NCI-H345 treated with DMSO at 0.1 percent for 48 hours (cell line): Measurements from ENCODE around the gene KCNMA1.
"Not testable (repeated sequence)": the region's sequence is repeated elsewhere in the genome, so short reads cannot be mapped to it uniquely, and the experiment has no call there.

Experiments used
- DNase-seq: peaks from one replicate; lab custom pipeline; 2025; ENCODE audit not compliant: unreplicated experiment; lab: John Stamatoyannopoulos, UW

The KCNMA1 gene

DNA sequence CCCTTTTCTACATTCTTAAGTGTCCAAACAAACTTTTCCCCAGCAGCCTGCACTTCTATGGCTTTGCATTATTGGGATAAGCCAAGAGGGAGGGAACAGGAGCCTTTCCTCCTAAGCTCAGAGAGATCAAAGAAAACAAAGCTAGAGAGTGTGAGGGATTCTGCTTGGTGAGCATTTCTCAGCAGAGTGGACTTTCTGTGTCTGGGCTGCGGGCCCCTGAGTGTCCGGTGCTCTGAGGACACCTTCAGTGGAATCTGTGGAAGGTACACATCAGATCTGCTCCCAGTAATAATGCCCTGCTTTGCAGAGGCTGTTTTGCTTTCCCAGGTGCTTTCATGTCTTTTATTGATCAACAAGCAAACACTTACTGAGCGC lies 50.2 kb downstream of the KCNMA1 start:
- no peak for DNase-seq

GRCh38 chr10:77586719-77587415 lies 50.7 kb downstream of the KCNMA1 start:
- no peak for DNase-seq

DNA sequence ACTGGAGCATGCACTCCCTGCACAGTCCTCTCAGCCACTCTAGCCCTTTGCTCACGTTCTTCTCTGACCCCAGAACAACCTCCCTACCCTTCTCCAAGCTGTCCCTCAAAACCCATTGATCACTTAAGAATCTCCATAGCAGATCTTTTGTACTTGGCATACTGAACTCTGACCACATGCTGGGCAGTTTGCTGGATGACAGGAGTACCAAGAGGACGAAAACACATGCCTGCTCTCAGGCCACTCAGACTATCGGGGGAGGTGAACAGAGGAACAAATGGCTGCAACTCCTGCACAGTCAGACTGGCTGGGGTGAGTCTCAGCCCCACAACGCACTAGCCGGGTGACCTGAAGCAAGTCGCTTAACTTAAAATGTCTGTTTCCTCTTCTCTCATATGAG lies 52.7 kb downstream of the KCNMA1 start:
- DNase-seq: no peak

DNA sequence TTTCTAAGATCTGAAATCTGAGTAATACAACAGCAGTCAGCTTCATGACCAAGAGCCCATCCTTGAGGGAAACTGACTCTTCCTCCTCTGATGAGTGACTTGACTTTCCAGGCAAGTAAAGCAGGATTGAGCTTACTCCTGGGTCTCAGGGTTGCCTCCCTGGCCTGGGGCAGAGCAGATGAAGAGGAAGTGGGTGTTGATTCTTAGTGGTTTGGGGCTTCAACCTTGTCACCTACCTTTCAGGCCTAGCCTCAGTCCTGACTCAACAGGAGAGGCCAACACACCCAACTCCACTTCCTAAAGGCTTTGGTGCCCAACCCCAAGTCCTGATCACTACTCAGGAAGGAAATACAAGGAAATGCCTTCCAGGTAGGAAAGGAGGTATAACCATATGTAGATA lies 54.1 kb downstream of the KCNMA1 start:
- no peak for DNase-seq

GRCh38 chr10:77582710-77583115 lies 54.9 kb downstream of the KCNMA1 start:
- DNase-seq: no peak

- DNase-seq: no peak
These were observed 55.9 kb downstream of the KCNMA1 start for GRCh38 chr10:77581738-77582137.

GRCh38 chr10:77580482-77580881 lies 57.1 kb downstream of the KCNMA1 start:
- DNase-seq: no peak

GRCh38 chr10:77578583-77579227 lies 58.9 kb downstream of the KCNMA1 start:
- DNase-seq: no peak

DNA sequence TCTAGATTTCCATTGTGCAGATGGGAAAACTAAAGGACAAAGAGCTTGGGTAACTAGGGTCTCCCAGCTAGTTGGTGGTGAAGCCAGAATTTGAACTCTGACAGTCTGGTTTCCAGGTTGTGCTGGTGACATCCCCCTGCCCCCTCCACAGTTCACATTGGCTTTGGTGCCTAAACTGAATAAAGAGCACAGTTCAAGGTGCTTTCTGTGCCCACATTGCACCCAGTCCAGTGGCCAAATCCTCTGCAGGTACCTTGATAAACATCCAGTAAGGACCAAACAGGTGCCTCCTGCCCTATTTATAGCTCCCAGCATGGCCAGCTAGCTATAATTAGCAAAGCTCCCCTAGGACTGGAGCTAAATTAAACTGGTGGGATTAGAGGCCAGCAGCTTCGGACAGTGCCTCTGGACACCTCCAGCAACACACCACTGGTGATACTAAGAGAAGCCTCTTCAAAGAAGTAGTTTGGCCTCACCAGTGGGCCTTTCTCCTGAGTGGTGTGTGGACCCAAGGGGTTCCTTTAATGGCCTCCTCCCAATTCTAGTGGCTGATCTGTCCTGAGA lies 59.9 kb downstream of the KCNMA1 start:
- no peak for DNase-seq

- DNase-seq: no peak
These were observed 61.1 kb downstream of the KCNMA1 start for GRCh38 chr10:77576444-77577032.

GRCh38 chr10:77576007-77576367 lies 61.6 kb downstream of the KCNMA1 start:
- DNase-seq: no peak

- DNase-seq: peak; percentile 40
These were observed 62.2 kb downstream of the KCNMA1 start for GRCh38 chr10:77575271-77576006.

GRCh38 chr10:77574438-77574837 lies 63.2 kb downstream of the KCNMA1 start:
- no peak for DNase-seq

DNA sequence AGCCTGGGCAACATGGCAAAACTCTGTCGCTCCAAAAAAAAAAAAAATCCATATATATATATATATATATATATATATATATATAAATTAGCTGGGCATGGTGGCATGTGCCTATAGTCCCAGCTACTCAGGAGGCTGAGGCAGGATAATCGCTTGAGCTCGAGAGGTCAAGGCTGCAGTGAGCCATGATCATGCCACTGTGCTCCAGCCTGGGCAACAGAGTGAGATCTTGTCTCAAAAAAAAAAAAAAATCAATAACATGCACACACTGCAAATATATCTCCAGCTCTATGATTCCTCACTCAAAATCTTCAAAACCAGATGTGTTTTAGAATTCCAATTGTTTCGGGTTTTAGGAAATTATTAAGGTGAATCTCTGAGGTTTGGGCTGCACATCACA lies 65.1 kb downstream of the KCNMA1 start:
- DNase-seq: not testable (repeated sequence)

DNA sequence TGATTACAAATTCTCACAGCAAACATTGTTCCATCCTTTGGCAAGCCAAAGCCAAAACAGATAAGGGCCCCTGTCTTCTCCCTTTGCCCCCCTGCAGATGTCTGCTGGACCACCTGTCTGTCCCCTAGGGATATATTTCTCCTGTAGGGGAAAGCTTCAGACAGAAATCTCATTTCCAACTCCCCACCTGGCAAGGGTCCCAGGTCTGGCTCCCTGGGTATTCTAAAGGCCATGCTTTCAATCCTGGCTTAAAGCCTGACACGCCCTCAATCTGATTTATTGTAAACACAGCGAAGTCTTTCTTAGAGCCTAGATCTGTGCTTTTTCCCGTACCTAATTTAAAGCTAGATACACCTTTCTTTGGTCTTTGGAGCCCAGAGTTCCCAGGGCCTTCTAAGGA lies 66.1 kb downstream of the KCNMA1 start:
- peak; percentile 77 for DNase-seq

DNA sequence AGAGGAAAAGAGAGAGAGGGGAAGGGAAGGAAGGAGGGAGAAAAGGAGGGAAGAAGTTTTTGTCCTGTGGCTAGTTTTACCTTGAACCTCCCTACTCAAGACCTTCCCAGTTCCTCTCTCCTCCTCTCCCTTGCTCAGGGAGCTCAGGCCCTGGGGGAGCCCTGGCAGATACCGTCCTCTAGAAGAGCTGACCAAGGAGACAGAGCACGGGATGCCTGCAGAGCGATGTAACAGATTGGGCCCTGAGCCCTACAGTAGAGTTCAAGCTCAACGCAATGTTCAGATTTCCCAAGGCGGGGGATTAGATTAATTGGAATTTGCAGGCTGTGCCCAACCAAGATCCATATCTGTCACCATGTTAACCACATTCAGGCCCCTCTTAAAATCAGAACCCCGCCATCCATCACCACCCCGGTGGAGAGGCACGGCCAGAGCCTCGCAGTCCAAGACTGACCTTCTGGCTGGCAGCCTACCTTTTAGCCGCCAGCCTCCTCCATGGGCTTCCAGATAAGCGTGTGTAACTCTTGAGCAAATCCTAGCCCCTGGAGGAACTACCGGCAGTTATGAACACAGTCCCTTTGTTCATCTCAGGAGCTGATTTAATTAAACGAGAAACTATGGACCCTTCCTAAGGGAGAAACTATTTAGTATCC lies 70.6 kb downstream of the KCNMA1 start:
- no peak for DNase-seq

DNA sequence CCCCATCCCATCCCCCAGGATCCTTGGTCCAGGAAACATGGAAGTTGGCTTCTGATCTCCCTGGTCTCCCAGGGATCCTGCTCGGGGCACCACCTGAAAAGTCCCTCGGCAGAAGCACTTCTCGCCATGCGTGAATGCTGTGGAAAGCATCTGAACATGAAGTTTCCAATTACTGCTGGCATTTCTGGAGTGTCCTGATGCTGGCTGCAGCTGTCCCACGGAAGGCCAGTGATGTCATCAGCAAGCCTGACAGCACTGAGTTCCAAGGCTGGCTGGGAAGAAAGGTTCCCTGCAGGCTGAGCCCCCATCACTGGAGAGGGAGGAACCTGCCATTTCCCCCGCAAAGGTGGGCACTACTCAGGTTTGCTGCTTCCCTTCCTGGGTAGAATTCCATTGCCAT lies 71.4 kb downstream of the KCNMA1 start:
- no peak for DNase-seq

- DNase-seq: no peak
These were observed 72.0 kb downstream of the KCNMA1 start for GRCh38 chr10:77565590-77566023.

DNA sequence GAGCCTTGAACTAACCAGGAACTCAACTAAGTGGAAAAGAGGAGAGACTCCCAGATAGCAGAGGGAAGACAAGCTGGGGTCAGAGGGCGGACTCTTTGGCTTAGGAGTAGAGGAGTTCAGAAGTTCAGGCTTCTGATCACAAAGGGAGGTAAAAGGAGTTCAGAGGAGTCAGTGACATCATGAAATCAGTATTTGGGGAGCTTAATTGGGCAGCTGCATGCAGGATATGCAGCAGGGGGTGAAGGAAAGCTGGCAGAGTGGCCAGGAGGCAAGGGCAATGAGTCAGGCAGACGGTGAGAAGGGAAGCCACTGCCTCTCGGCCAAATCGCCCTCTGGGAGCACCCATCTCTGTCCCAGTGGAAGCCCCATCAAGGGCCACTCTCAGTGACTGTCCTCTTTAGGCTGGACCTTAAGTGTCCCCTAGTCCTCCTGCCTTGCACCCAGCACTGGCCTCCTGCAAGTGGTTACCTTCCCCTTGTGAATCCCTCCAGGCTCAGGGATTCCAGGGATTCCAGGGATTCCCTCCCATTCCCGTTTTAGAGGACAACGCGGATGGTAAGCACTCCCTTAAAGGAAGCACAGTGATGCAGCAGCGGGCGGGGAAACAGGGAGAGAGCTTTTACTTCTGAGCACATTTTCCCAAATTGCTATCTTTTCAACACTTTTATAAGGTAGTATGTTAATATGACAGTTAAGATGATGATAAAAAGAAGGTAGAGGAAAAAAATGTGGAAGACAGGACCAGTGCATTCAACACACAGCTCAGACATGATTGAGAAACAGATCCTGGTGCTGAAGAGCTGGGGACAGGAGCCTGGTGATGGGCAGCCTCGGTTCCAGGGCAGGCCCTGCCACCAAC lies 72.6 kb downstream of the KCNMA1 start:
- no peak for DNase-seq

GRCh38 chr10:77563638-77564270 lies 73.9 kb downstream of the KCNMA1 start:
- DNase-seq: no peak
